Dedifferentiated amniotic fluid mesenchymal stem cell (primary cell): ENCODE results near the gene FOXRED1.
"Not testable (repeated sequence)": the region's sequence is repeated elsewhere in the genome, so short reads cannot be mapped to it uniquely, and the experiment has no call there.

Experiments used
- DNase-seq: peaks from one replicate; pipeline ENCODE4 v3.0.0-alpha.2; 2016; ENCODE audit errors: extremely low spot score

The FOXRED1 gene

GRCh38 chr11:126268708-126269579 is at the start of gene FOXRED1, which contains the start of gene SRPRA:
Gene FOXRED1 (plus strand): TSS chr11:126269154. CDS start chr11:126269207, 53 bp downstream.
Gene SRPRA (minus strand): TSS chr11:126268895. CDS start chr11:126268804, 91 bp downstream.
- DNase-seq = peak; percentile 99

DNA sequence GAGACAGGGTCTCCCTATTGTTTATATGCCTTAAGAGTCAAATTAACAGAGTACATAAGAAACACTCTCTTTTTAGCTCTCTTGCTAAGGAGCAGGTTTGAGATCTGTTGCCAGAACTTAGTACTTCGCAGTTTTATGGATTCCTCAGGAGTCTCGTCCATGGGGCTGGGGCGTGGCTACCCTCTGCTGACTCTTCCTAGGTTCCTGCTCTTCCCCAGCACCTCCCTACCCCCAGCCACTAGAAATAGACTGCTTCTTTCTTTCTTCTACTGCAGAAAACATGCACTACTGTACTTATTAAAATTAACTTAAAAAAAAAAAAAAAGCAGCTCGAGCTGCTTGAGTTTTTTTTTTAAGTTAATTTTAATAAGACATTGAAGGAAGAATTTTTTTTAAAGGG is 49.4 kb upstream of the FOXRED1 start:
- no peak for DNase-seq

DNA sequence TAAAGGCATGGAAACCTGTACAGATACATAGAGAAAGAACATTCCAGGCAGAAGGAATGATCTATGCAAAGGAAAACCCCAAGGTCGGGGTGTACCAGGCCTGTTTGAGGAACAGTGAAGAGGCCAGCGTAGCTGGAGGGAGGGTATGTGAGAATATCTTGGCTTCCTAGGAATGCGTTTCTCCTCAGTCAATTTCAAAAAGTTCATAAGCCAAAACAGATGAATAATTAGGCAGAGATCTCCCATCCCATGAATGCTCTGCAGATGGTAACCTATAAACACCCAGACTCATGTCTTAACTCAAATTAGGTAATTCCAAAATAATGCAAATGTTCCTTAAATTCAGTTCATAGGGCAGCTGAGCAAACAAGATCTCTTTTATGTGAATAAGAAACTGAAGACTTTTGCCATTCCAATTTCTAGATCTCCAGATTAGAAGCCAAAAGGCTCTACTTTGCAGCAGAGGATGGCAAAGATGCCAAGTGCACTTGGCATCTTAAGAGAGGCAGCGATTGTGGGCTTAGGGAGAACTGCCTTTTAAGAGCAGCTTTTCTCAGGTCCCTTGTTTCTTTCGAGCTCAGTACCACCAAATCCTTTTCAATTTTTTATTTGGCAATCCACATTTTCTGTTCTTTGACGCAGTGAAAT is 44.2 kb upstream of the FOXRED1 start:
- DNase-seq = no peak

GRCh38 chr11:126225295-126225665 is 43.7 kb upstream of the FOXRED1 start:
- no peak for DNase-seq

DNA sequence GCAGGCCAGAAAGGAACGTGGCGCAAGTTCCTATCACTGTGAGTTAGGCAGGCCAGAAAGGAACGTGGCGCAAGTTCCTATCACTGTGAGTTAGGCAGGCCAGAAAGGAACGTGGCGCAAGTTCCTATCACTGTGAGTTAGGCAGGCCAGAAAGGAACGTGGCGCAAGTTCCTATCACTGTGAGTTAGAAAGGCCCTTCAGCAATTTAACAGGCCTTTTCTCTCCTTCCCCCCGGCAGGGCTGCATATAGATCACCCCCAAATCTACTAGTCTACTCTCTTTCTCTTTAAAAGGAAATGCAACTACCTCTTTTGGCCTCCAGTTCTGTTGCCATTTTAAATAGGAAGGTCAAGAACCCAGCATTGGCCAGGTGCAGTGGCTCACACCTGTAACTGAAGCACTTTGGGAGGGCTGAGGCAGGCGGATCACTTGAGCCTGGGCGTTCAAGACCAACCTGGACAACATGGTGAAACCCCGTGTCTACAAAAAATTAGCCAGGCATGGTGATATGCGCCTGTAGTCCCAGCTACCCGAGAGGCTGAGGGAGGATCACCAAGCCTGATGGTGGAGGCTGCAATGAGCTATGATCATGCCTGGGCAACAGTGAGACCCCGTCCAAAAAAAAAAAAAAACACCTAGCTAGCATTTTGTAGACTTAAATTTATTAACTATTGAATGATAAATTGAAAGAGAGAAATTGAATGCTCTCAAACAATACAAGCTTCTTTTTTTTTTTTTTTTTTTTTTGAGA is 42.4 kb upstream of the FOXRED1 start:
- DNase-seq = no peak

DNA sequence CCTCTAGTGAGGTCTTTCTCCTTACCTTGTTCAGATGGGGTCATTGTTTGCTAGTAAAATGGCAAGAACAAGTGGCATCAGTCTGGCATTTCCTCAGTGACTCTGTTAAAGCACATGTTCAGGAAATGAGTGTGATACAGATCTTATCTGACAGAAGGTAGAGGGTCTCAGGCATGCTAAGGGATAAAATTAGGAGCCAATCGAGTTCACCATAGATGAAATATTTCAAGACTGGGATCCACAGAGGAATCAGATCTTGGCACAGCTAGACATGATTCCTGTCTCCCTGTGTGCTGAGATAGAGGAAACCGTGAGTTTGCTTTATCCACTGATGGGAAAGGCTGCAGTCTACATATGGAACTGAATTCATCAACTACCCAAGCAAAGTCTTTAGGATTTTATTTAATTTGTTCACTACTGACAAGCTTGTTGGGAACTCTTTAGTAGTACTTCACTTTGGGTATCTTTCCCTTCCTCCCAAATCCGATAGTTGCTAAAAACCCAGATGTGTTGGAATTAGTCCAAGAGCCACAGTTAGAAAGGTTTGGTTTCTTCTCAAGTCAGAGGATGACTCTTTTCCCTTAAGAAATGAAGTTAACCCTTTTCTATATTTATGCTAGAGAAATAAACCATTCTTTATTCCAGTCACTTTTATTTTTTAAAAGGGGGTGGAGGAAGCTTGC is 39.0 kb upstream of the FOXRED1 start:
- no peak for DNase-seq

DNA sequence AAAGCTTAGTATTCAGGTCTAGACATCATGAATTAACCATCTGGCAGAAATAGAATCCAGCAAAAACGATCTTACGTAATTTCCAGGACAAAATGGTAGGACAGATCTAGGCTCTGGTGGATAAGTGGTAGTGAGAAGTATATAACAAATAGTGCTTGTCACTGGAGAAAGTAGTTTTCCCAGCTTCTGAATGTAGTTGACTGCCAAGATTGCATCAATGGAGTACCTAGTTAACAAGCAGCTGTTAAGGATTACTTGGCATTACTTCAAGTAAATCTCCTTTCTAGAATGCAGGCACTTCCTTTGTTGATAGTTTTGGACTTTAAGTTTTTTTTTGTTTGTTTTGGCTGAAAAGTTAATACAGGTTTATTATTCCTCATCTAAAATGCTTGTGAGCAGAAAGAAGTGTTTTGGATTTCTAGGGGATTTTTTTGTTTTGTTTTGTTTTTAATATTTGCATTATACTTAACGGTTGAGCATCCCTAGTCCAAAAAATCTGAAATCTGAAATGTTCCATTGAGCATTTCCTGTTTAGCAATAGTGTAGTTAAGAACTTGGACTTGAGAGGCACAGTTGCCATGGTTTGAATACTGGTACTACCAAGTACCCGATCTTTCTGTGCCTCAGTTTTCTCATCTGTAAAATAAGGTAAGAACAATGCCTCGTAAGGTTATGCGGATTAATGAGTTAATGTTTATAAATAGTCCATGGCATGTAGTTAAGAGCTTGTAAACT is 37.1 kb upstream of the FOXRED1 start:
- no peak for DNase-seq

DNA sequence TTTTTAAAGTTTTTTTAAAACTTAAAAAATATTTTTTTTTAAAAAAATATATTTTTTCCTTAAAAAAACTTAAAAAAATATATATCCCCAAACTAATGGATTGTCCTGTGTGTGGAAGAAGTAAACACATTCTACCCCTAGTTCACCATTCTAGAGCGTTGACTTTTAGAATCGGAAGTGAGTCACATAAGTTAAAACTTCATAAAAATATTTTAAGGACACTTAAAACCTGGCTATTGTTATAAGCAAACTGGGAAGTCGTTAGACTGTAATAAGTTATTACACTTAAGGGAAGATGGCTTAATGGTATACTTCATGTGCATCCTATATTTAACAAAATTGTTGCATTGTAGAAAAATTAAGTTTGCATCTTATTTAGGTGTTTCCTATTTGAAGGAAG is 36.3 kb upstream of the FOXRED1 start:
- no peak for DNase-seq

DNA sequence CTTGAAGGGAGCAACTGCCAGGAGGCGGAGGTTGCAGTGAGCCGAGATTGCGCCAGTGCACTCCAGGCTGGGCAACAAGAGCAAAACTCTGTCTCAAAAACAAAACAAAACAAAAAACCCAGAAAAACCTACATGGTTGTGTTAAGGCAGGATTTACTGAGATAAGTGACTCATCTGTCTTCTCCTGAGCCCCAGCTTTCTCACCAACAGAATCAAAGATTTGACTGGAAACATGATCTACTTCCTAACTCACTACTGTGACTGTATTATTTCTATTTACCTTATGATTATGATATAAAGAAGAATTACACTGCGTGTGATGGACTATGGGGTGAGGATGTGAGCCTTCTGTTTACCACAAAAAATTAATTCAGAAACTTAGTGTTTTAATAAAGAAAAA is 35.6 kb upstream of the FOXRED1 start:
- DNase-seq = no peak

DNA sequence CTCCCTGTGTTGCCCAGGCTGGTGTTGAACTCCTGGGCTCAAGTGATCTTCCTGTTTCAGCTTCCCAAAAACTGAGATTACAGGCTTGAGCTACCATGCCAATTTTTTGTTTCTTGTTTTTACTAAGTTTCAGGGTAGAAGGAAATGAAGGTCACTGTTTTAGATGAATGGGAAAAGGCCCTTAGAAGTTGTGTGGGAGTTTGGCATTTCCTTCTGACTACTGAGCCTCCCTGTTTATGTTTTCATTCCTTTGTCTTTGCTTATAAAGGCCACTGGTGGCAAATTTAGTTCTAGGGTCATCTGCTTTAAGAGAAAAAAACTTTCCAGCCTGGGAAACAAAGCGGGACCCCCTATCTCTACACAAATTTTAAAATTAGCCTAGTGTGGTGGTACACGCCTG is 22.3 kb upstream of the FOXRED1 start:
- DNase-seq = no peak

DNA sequence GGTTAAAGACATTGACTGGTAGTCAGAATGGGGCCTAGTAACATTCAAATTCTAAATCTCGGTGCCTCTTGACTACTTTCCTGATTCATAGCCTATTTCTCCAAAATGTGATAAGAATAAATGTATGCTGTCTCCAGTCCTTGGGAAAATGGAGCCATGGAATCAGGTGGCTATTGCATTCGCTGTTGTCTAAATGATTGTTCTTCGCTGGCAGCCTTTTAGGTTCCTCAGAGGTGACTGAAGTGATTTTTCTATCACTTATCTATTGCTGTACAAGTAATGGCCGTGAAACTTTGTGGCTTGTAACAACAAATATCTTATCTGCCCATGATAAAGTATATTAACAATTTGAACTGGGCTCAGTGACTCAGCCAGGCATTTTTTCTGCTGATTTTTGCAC is 15.7 kb upstream of the FOXRED1 start:
- no peak for DNase-seq

- no peak for DNase-seq
Measured at GRCh38 chr11:126254819-126255218, 14.1 kb upstream of the FOXRED1 start.

GRCh38 chr11:126255507-126255906 is 13.4 kb upstream of the FOXRED1 start:
- DNase-seq = not testable (repeated sequence)

- no peak for DNase-seq
Measured at GRCh38 chr11:126256216-126256615, 12.7 kb upstream of the FOXRED1 start.

DNA sequence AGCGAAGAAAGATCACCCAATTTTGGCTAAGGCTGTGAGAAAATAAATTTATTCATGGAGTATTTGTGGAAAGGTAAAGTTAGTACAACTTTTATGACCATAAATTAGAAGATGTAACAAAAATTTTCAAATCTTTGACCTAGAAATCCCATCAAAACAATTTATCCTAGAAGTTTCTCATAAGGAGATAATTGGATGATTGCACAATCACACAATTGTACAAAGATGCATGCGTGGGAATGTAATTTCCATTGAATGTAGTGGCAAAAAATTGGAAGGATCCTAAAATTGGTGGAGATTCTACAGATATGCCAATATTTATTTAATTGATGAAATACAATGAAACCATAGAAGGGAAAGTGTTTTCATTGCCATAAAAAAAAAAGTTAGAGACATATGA is 11.8 kb upstream of the FOXRED1 start:
- no peak for DNase-seq

- DNase-seq = peak; percentile 40
Measured at GRCh38 chr11:126257764-126258163, 11.2 kb upstream of the FOXRED1 start.

GRCh38 chr11:126262216-126262615 is 6.7 kb upstream of the FOXRED1 start:
- no peak for DNase-seq

DNA sequence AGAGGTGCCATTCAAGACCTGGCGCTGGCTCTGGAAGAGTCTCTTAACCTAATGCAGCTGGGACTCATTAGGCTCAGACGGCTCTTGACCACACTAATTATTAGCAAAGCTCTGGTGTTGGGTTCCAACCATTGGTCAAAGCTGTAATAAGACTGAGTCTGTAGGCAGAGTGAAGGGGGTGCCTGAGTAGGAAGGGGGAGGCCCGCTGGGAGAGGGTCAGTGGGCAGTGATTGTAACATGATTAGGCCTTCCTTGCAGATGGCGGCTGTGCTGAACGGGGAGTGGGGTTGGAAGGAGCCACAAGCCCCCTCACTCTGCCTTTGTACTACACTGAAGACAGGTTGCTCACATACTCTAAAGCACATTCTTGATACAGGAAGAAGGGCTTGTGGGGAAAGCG is 5.5 kb upstream of the FOXRED1 start:
- DNase-seq = no peak

DNA sequence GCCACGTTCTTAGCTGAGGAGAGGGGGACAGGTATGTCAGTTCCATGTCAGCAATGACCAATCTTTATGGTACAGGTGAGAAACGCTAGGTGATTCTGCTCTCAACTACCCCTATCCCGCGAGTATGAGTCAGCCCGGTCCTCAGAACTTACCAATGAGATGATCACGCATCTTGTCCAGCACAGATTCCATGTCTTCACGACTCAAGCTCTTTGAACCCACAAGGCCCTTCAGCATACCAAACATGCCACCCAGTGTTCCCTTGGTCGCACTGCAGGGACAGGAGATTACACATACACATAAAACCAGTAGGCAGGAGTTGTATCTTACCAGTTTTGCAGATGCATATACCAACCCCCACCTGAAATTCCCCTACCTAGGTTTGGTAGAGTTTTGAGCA is 3.1 kb upstream of the FOXRED1 start:
- DNase-seq = no peak

DNA sequence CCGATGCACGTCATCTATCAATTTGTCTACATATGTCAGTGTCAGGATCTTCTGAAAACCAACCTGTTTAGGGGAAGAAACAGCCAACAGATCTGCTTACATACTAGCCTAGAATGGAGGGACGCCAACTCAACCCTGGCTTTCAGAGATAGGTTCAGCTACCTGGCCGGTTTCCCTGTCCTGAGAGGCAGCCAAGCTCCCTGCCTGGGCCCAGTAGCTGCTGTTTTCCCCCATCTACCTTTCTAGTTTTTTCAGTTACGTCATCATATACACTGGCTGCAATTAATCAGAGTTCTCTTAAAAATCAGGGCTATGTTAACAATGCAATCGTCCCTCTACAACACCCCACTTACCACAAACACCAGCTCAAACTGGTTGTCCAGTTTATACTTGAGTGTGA is 1.3 kb upstream of the FOXRED1 start:
- DNase-seq = no peak

DNA sequence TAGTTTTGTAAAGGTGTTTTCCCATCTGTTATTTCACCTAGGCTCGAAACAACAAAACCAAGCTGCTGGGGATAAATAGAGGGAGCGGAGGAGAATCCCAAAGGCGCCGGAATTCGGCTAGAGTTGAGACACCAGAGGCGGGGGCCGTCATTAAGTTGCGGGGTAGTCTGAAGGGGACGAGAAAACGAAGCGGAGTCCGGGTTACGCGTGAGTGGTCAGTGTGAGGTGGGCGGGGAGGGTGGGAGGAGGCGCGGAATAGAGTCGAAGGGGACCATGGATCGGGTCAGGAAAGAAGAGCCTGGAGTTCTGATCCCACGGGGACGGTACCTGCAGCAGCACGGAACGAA is 620 bp upstream of the FOXRED1 start:
- no peak for DNase-seq
